HG03354 (cell line): Measurements from ENCODE around the gene NR3C2.
A peak's percentile ranks its signal among the peaks of the same experiment; 100 is the strongest.

Experiments
- ATAC-seq: cut with Tn5 transposase; IDR thresholded peaks from one replicate; pipeline ENCODE4 v1.9.1; 2021; ENCODE audit warnings: mild to moderate bottlenecking; ENCODE audit not compliant: unreplicated experiment, poor library complexity, severe bottlenecking

Gene NR3C2

DNA sequence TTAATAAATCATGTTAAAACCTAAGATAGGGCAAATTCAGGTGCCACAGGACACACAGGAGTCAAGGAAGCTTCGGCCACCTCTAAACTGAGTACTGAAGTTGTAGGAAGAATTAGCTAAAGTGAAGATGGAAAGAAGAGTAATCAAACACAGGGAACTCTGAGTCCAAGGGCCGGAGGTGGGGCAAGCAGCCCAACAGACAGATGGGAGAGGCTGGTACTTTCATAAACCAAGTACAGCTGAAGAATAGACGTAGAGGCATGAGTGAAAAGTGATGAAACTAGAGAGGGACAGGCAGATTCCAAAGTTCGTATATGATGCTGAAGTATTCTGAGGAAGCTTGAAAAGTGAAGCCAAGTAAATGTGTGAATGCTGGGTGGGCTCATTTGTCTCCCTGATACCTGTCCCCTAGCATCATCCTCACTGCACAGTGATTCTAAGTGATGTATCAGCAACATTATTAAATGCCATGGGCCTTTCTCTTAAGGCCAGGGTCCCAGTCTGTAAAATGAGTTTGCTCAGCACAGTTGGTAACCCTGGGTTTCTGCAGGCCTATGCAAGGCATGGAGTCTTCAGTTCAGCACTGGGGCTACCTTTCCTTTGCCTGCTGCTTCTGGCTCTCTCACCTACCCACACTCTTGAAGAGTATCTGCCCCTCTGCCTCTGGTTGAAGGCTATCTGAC is 203.3 kb downstream of the NR3C2 start:
- no peak for ATAC-seq

DNA sequence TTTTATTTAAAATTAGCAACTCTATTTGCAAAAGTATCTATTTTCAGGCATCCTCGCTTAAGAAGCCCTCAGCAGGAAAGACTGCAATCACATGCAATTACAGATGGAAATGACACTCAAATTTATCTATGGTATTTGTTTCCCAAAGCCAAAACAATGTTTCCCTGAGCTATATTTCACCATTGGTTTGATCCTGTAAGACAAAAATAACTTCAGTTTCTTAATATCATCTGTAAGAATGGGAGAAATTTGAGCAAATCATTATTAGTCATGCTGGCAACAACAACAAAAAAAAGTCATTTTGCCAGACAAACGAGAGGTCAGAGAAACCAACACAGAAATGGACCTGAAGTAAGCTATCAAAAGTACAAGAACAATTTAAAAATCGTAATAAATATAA is 204.1 kb downstream of the NR3C2 start:
- ATAC-seq = no peak

DNA sequence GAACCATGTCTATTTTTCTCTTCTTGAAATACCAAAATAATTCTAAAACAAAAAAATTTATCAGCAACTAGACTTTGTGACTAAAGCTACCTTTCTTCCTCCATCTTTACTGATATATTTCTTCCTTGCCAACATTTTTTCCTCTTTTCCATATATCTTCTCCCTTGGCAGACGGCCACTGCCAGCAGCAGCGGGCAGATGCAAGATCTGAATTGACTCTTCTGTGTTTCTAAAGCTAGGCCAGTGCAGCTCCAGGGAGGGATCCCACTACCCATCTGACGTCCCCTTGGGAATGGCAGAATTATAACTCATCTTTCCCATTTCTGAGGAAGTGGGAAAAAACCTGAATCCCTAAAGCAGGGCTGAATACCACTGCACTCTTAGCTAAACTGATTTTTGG is 206.4 kb downstream of the NR3C2 start:
- no peak for ATAC-seq

DNA sequence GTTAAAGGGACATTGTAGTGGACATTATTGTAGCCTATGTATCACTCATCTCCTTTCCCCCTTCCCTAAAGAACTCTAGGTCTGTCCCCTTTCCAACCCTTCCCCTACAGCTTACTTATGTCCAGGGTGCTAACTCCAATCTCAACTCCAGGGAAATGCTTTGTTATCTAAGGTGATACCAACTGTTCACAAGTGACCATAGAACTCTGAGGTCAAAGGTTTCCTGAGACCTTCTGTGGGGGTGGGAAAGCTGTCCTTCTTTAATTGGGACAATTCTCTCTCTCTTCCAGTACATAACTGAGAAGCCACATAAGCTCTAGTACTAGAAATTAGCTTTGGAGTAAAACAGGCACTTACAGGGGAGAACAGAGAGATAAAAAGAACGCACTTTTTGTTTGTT is 212.4 kb downstream of the NR3C2 start:
- ATAC-seq = no peak

DNA sequence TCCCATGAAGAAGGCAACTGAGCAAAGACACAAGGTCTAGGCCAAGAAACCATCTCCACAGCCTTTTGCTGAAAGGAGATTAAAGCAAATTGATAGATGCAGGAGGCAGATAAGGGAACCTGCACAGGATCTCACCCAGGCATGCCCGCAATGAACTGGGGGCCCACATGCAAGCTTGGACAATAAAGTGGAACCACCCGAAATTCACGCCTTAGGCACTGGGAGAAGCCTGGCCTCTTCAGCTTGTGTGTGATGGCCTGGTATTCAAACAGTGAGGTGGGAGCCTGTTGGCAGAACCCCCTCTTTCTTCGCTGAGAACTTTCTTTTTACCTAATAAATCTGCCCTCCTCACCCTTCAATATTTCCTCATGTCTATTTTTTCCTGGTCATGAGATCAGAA is 213.2 kb downstream of the NR3C2 start:
- ATAC-seq = no peak

DNA sequence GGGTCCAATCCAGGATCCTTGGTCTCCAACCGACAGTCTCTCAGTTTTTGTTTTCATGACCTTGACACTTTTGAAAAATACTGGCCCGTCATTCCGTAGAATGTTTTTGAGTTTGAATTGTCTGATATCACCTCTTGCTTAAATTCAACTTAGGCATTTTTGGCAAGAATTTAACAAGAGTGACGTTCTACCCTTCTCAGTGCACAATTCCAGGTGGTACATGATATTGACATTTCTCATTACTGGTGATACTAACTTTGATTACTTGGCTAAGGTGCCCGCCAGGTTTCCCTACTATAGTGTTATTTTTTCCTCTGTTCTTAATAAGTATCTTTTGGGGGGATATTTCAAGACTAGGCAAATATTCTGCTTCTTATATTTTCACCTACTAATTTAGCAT is 215.1 kb downstream of the NR3C2 start:
- no peak for ATAC-seq

DNA sequence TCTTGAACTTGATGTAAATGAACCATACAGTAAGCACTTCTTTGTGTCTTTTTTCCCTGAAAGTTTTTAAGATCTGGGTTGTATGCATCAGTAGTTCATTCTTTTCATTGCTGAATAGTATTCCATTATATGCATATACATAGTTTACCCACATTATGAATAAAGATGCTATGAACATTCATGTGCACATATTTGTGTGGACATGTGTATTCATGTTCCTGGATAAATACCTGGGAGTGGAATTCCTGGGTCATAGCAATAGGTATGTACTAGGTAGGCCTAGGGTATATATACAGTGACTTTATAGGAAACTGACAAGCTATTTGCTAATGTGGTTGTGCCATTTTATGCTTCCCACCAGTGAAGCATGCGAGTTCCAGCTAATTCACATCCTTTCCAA is 215.9 kb downstream of the NR3C2 start:
- no peak for ATAC-seq

DNA sequence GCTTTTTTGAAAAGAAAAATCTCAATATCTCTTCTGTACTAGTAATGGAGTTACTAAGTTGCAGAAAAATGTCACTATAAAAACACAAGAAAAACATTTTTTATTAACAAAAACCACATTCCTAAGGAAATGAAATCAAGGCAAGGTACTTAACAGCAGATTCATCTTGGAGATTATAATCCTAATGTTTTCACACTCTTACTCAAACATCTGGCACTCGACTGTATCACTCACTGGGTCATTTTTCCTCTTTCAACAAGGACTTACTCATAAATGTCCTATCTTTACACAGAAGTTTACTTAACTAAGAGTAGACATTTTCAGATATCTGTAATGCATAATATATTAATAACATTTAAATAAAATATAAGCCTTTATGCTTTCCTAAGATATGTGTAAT is 216.6 kb downstream of the NR3C2 start:
- ATAC-seq = no peak

DNA sequence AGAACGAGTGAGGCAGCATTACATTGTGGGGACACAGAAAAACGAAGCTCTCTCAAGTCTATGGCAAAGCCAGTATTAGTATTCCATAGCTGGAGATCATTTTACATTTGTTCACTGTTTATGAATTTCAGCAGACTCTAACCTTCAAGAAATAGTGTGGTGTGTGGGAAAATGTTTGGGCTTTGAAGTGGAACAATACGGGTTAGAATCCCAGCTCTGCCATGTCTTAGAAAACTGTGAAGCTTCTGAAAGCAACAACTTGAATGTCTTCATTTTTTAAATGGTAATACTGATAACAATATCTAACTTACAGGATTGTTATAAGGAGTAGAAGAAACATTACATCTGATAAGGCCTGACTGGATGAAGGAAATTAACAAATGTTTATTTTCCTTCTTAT is 217.7 kb downstream of the NR3C2 start:
- no peak for ATAC-seq

DNA sequence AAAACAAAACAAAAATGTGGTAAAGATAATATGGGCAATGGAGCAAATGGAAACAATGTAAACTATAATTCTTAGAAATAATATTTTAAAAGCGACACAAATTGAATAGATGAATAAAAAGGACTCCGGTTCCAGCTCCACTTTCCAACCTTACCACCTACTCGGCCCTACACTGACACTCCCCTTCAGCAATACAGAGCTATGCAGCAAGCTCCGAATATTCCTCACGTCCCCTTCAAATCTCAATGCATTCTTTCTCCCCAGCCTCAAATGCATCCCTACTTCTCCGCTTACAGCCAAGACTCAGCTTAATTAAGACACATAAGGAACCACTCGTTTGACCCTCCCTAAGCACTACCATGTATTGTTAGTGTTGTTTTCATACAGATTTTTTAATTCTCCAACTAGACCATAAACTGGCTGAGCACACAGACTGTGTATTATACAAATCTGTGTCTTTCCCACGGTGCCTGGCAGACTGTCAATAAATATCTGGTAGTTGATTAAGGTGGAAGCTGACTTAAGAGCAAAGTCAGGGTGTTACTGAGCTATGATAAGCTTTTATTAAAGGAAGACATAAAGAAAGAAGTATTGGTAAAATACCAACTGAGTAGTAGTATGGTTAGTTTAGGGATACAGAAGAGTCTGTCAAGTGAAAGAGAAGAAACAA is 219.1 kb downstream of the NR3C2 start:
- no peak for ATAC-seq

DNA sequence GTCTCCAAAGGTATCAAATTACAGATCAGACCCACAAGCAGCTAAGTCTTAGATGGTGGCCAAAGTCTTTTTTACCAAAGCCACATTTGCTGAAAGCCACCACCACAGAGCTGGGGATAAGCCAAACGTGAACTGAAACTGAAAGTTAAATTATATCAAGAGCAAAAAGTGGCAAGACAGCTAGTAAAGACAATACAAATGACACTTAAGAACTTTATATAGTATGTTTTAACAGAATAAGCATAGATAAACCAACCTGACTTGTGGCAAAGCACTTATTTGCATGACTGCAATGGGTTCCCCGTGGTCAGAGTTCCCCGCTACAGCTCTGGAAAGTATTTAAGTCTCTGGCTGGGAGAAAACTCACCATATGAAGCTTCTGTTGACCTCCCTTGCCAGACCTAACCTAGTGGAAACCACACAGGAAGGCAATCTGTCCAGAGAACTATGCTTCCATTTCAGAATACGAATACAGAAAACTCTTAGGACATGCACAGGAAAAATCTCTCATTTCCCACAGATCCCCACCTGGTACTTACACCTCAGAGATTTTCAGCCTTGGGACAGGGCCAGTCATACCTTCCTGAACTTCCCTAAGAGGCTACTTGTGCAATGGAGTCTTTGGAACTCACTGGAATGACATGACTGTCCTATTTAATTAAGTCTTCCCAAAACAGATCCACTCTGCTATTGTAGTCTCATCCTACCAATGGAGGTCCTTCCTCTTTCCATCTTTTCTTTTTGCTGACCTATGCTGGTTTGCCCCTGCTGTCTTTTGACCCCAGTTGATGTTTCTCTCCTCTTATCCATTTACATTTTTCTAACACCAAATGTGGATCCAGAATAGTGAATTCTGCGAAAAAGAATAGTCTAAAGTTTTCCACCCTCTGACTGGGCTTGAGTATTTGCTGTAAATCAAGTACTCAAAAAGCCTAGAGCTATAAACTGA is 225.1 kb downstream of the NR3C2 start:
- ATAC-seq = peak; percentile 96

DNA sequence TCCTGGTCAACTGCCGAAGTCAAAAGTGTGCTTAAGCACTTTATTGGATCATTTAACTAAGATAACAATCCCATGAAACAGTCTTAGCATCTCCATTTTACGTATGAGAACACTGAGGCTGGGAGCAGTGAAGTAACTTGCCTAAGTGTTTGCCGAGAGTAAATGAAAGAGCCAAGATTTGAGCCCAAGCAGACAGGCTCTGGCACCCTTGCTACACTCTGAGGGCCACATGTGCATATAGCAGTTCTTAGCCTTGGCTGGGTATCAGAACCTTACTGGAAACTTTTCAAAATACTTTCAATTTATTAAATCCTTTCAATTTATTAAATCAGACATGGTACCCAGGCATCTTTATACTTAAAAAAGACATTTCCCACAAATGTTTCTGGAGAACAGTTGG is 225.9 kb downstream of the NR3C2 start:
- no peak for ATAC-seq

DNA sequence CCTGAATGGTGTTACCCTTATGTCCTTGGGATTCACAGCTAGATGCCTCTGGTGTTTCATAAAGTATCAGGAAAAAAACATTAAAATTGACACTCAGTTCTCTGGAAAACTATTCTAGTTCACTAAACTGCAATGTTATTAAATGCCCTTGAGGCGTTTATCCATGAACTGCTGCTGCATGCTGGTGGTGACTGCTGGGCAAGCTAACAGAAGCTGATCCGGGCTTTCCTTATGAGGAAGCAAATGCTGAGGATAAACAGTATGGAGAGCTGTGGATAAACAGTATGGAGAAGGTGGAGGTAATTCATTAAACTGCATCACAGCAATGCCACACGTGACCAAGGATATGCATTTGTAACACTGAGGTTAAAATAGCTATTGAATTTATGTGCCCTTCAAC is 227.0 kb downstream of the NR3C2 start:
- ATAC-seq = no peak

DNA sequence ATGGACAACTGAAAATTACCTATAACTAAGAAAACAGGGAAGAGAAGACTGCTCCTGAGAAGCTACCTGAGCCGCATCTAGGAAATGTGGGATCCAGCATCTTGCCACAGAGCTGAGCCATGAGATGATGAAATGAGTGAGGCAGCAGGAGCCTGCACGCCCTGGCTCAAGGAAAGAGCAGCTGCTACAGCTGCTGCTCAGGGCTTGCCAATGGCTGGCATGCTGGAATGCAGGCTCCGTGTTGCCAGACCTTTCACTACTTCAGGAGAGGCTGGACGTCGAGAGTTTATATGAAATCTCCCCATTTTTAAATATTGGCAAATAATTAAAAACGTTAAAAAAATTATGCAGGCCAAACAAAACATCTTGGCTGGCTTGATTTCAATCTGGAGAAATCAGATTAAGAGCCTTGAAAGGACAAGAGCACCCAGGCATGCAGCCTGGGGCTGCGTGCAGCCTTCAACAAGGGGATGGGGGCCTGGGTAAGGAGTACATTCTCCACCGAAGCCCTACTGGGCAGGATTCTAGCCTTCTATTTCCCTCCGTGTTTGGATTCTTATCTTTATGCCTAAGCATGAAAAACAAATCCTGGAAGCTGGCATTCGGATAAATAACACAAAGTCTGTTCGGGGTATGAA is 227.6 kb downstream of the NR3C2 start:
- ATAC-seq = no peak

DNA sequence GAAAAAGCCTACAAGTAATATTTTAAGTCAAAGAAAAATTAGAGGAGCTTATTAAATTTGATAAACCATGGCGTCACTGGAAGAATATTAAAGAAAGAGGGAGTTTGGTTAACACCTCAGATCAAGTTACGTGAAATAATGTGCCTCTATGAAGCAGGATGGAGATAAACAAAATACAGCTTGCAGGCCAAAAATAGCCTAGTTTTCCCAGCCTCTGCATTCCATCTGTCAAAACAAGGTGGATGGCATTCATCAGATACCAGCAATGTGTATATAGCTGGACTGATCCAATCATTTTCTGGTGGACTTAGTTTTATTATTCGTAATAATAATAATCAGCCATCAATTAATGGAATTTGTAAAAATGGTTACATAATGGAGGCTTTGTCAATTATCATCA is 230.7 kb downstream of the NR3C2 start:
- no peak for ATAC-seq

DNA sequence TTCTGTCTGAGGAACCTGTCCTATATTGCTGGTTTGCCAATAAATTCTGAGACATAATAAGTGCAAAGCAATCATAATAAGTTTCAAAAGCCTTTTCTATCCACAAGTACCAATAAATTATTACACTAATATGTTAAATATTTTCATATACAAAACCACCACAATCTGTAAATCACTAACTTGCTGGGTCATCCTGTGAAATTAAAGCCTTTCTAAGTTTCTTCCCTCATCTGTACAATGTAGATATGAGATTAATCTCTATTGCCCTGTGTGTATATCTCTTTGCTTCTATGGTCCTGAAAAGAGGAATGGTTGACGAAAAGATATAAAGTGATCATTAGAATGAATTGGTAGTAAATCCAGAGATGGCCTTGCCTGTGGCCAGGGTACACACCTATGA is 231.6 kb downstream of the NR3C2 start:
- ATAC-seq = no peak

DNA sequence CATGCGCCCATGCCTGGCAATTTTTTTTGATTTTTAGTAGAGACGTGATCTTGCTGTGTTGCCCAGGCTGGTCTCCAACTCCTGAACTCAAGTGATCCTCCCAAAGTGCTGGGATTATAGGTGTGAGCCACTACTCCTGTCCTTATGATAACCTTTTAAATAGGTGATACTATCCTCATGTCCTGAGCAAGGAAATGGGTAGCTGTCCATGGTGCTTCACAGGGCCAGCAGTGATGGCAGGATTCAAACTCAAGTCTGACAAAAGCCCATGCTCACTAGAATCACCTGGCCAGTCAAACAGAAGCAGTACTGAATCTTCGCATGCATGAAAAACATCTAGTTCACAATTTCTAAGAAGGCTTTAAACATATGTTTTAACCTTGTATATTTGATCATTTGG is 235.1 kb downstream of the NR3C2 start:
- no peak for ATAC-seq

DNA sequence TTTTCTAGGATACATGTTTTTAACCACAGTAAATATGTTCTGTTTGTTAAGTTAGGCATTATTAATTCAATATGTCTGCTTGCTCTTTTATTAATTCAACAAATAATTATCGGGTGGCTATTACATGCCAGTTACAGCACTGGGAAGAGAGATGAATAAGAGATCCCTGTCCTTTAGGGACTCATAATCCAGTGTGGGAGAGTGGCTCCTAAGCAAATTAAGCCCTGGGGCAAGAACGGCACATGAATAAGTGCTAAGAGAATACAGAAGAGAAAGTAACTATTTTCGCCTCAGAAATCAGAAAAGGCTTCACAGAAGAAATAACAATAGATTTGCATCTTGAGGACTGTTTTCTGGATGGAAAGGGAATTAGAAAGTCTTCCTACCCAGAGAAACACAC is 236.7 kb downstream of the NR3C2 start:
- ATAC-seq = no peak

DNA sequence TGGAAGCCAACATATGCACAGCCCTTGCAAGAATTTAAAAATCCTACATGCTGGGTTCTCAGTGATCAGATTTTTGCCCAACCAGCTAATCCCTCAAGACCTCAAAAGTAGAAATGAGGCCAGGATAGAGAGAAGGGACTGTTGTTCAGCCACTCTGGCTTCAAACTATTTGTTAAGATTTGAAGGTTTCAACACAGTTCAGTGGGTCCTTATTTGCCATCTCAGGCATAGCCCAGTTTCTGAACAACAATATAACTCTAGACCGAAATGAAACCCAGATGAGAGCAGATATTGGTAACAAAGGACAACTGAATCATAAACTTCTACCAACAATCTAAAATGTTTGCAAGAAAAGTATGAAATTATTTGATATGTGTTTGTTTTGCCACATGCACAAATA is 237.3 kb downstream of the NR3C2 start:
- no peak for ATAC-seq

DNA sequence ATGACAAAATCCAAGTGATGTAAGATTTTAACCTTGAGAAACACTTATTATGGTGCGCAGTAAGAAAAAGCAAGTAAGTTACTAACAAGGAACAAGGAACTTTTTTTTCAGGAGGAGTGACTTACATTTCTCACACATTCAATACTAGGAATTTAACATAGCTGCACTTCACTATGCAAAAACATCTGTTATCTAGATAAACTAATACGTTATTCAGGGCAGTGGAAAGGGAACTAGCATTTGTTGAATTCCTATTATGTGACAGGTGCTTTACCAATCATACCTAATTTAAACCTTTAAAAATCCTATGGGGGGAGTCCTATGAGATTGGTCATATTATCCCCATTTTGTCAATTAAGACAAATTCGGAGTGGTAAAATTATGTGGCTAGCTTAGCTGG is 238.0 kb downstream of the NR3C2 start:
- no peak for ATAC-seq
